Endothelial cell of umbilical vein (primary cell): ENCODE results near the gene UBTD1.

Experiments used
- CTCF ChIP-seq, 2 donors: IDR thresholded peaks; 1 replicate in 1 of 2; 2 replicates in 1 of 2; pipeline ENCODE4 v1.5.1; 2011; ENCODE audit warnings: low read length in 2 of 2, mild to moderate bottlenecking in 2 of 2, moderate library complexity in 2 of 2, control low read depth in 1 of 2, inconsistent platforms in 1 of 2, low read depth in 1 of 2; ENCODE audit not compliant: insufficient read depth in 1 of 2; ENCODE audit errors: extremely low read depth in 1 of 2
- EZH2 ChIP-seq: IDR thresholded peaks from 2 replicates; pipeline ENCODE4 v1.6.1; 2012; ENCODE audit warnings: borderline replicate concordance, low read depth, mild to moderate bottlenecking, moderate library complexity, low read length, inconsistent platforms; ENCODE audit not compliant: severe bottlenecking
- GATA2 ChIP-seq: IDR thresholded peaks from 2 replicates; pipeline ENCODE4 v1.7.0; 2011; ENCODE audit warnings: low read depth, mild to moderate bottlenecking, moderate library complexity, mixed read lengths, low read length; ENCODE audit not compliant: insufficient read length, insufficient read depth
- JUN ChIP-seq: IDR thresholded peaks from 2 replicates; pipeline ENCODE4 v1.6.1; 2011; ENCODE audit warnings: borderline replicate concordance, low read depth; ENCODE audit not compliant: insufficient read length, insufficient read depth
- MYC ChIP-seq: IDR thresholded peaks from one replicate; pipeline ENCODE4 v1.6.1; 2011; ENCODE audit warnings: mild to moderate bottlenecking, low read depth, low read length
- POLR2A ChIP-seq: IDR thresholded peaks from 2 replicates; pipeline ENCODE4 v1.6.1; 2012; ENCODE audit warnings: low read depth, mild to moderate bottlenecking, control low read depth, low read length
- POLR2AphosphoS5 ChIP-seq: IDR thresholded peaks from 2 replicates; pipeline ENCODE4 v1.6.1; 2012; ENCODE audit warnings: low read depth, mild to moderate bottlenecking, control low read depth, low read length, moderate library complexity; ENCODE audit not compliant: insufficient read depth
- TF ChIP-seq, protein P1 (sequence below): IDR thresholded peaks from 2 replicates; pipeline ENCODE4 v1.6.1; 2011; ENCODE audit not compliant: insufficient read depth, insufficient read length

DNA sequence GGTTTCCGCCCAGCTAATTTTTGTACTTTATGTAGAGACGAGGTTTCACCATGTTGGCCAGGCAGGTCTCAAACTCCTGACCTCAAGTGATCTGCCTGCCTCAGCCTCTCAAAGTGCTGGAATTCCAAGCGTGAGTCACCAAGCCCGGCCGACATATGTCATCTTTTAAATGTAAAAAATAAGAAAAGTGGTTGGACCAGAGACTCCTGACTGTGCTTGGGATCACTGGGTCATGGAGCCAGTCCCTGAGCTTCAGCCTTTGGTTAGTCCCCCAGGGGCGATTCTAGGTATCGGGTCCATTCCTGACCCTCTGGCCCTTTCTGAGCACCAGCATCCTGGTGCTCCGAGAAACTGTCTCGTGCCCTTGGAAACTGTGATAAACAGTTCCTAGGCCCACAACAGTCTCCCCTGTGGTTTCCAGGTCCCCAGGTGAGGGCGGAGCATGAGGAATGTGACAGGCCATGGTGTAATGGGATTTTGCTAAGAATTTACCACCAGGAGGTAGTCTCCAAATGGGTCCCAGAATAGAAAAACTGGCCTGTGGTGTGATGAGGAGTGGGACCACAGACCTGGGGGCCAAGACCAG is 32.8 kb downstream of the UBTD1 start:
- TF ChIP-seq CTCF (IDR thresholded peaks at IDR 0.05; ENCODE audit: extremely low read depth in 1 of 2, insufficient read depth in 1 of 2, low read depth in 1 of 2, low read length in 2 of 2) (no peak), EZH2 (no peak), POLR2A (no peak), GATA2 (no peak), JUN (no peak), POLR2AphosphoS5 (no peak), MYC (no peak)
- TF ChIP-seq, protein P1, sequence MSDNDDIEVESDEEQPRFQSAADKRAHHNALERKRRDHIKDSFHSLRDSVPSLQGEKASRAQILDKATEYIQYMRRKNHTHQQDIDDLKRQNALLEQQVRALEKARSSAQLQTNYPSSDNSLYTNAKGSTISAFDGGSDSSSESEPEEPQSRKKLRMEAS: no peak
